ENCODE data around the gene LAMTOR2.

GRCh38 chr1:156102633-156103511 is 48.3 kb downstream of the LAMTOR2 start:
- no peak for TF ChIP-seq CTCF (conservative IDR thresholded peaks at IDR 0.05)
- no peak for TF ChIP-seq ZFX (IDR thresholded peaks at IDR 0.05)

Data from C4-2B (cell line).